GM19240 (cell line): Measurements from ENCODE around the gene SHANK1.

Source experiments
- DNase-seq: peaks from one replicate; pipeline ENCODE4 v3.0.0; 2011; ENCODE audit warnings: low spot score; ENCODE audit not compliant: insufficient read length

SHANK1 gene

DNA sequence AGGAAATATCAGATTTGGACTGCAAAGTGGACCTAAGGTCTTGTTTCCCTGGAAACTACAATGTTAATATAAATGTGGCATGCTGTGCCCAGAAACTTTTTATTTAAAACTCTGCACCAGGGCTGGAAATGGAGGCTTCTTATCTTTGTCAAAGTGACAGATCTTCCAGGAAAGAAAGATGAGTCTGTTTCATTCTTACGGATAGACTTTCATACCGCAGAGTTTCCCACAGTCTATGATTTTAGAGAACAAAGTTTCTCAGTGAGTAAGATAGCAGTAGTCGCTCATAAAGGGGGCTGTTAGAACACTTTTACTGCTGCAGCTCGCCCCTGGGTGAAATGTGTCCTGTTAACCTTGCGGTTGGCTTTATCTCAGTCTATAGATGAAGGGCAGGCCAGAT lies 10.3 kb upstream of the SHANK1 start:
- DNase-seq = no peak

GRCh38 chr19:50728084-50728737 lies 8.6 kb upstream of the SHANK1 start:
- no peak for DNase-seq

- no peak for DNase-seq
These were observed 6.3 kb upstream of the SHANK1 start for GRCh38 chr19:50725911-50726230.

DNA sequence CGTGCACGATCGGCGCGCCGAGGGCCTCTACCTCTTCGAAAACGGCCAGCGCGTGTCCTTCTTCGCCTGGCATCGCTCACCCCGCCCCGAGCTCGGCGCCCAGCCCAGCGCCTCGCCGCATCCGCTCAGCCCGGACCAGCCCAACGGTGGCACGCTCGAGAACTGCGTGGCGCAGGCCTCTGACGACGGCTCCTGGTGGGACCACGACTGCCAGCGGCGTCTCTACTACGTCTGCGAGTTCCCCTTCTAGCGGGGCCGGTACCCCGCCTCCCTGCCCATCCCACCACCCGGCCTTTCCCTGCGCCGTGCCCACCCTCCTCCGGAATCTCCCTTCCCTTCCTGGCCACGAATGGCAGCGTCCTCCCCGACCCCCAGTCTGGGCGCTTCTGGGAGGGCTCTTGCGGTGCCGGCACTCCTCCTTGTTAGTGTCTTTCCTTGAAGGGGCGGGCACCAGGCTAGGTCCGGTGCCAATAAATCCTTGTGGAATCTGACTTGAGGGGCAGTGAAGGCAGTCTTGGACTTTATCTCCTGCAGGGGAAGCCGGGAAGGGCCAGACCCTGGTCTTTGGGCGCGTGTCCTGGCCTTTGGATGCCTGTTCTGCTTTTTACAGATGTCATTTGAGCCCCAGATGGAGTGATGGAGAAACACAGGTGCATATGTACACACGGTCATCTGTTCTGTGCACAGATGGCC lies 5.8 kb upstream of the SHANK1 start:
- DNase-seq = no peak

DNA sequence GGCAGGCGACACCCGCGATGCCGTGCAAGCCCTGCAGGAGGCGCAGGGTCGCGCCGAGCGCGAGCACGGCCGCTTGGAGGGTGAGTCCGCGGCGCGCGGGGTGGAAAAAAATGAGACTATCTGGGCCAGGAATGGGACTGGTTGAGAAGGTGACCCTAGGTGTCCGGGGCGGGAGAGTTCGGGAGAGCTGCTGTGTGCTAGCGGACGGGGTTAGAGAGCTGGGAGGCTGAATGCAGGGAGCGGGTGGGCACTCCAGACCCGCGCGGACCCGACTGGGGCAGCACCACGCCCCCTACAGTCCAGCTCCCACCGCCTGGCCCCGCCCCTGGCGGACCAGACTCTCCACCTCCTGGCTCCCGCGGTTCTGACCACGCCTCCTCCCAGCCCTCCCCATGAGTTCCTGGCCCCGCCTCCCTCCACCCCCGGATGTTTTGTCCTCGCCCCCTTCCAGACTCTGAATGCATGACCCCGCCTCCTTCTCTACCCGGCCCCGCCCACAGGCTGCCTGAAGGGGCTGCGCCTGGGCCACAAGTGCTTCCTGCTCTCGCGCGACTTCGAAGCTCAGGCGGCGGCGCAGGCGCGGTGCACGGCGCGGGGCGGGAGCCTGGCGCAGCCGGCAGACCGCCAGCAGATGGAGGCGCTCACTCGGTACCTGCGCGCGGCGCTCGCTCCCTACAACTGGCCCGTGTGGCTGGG lies 5.1 kb upstream of the SHANK1 start:
- peak; percentile 98 for DNase-seq

DNA sequence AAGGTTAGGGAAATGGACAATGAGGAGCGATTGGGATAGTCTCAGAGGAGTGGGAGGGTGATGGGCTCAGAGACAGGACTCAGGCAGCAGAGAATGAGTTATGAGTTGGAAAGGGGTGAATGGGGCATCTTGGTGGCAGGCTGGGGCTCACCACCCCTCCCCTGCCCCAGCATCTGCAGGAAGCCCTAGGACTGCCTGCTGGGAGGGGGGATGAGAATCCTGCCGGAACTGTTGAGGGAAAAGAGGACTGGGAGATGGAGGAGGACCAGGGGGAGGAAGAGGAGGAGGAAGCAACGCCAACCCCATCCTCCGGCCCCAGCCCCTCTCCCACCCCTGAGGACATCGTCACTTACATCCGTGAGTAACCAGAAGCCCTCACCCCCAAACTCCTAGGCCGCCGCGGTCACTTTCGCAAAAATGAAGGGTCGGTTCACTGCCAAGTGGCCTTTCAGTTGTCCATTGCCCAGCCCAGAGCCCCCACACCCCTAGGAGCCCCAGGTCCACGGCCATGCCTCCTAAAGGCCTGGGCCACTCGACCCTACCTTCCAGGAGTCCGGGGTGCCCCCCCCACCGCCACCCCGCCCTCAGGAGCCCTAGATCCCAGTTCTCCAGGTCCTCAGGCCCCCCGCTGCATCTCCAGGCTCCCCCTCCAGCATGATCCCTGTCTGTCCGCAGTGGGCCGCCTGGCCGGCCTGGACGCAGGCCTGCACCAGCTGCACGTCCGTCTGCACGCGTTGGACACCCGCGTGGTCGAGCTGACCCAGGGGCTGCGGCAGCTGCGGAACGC lies 4.3 kb upstream of the SHANK1 start:
- no peak for DNase-seq

GRCh38 chr19:50723069-50723468 lies 3.5 kb upstream of the SHANK1 start, which contains the start of gene CLEC11A:
CLEC11A (plus strand) TSS chr19:50723364; CDS start chr19:50723526, 162 bp downstream.
- DNase-seq = no peak

- no peak for DNase-seq
These were observed 2.8 kb upstream of the SHANK1 start for GRCh38 chr19:50722201-50723013.

DNA sequence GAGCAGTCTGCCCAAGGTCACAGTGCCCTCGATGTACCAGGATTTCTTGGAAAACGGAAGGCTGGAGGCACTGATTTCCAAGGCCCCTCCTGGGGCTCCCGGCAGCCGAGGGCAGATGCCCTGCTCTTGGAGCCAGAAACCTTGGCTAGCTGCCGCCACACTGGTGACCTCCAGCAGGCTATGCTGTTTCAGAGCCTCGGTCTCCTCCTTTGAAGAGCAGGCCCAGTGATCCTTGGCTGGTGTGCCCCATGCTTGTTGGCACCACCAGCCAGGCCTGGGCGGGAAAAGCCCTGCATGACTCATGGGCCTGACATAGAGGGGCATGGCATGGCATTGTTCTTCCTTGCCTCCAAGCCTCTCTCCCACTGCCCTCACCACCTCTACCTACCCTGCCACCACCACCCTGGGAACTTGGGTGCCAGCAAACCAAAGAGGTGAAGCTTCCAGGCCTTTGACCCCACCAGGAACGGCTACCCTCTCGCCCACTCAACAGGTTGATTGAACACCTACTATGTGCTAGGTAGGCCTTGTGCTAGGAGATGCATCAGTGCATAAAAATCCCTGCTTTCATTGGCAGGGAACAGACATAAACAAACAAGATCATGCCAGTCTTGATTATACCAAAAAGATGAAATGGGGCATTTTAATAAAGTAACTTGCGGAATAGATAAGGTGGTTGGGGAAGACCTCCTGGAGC lies 2.0 kb upstream of the SHANK1 start:
- DNase-seq = no peak

DNA sequence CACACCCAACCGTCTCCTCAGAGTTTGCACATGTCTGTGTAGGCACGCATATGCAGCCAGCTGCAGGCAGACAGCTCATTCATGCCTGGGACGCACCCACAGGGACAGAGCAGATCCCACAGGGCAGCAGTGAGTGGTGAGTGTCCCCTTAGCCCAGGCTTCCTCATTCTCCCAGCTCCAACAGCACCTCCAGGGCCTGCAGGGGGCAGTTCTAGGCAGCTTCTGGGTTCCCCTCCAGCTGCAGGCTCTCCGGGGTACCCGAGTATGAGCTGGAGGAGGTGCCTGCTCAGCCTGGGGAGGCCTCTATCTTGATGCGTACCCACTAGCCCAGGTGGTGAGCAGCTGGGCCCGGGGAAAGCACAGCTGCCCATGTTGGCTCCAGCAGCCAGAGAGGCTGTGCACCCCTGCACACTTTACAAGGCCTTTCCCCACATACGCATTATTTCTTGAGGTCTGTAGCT lies 1.3 kb upstream of the SHANK1 start:
- DNase-seq = no peak

GRCh38 chr19:50720181-50720920 lies 749 bp upstream of the SHANK1 start:
- no peak for DNase-seq

GRCh38 chr19:50719119-50719435 lies 525 bp downstream of the SHANK1 start:
- no peak for DNase-seq

GRCh38 chr19:50718255-50719118 lies 1.1 kb downstream of the SHANK1 start:
- no peak for DNase-seq

DNA sequence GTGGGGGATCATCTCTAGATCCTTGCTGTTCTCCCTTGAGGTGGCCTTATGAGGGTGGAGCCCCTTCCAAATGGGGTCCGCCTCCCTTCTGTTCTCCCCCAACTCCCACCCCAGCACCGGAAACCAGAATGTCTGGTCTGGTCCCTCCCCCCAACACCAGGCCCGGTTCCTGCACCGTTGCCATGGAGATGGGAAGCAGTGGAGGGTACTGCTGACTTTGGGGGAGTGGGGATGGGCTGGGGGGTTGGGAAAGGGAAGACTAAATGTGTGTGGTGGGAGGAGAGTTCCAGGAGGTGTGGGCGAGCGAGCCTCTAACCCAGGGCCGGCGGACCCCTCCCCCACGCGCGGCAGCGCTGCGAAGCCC lies 1.7 kb downstream of the SHANK1 start:
- DNase-seq = no peak

- DNase-seq = no peak
These were observed 2.4 kb downstream of the SHANK1 start for GRCh38 chr19:50717026-50717723.

GRCh38 chr19:50716178-50717025 lies 3.2 kb downstream of the SHANK1 start:
- no peak for DNase-seq

GRCh38 chr19:50713556-50714236 lies 5.9 kb downstream of the SHANK1 start:
- DNase-seq = no peak
